ENCODE data around the gene KCTD3. TPM values are rescaled to one million over a fixed set of nuclear protein-coding genes. Genes with fewer than 3 reads are reported as not detected.

The KCTD3 gene
- total RNA-seq, 1 experiment from 2014 or later, result 46.7 TPM

DNA sequence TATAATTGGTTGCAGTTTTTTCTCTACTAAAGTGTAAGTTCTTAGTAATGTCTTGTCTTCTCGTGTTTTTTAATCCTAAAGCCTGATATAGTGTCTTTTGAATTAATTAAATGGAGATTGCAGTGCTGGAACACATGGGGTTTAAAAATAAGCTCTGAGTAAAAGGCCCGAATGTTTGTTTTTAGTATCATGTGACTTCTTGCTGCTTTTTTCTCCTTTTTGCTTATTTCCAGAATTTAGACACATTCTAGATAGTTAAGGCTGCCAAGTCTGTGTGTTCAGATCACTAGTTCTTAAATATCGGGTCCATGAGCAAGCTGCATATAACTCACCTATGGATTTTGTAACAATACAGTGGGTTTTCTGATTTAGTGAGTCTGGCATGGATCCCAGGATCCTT lies 27.5 kb downstream of the KCTD3 start:
- intact Hi-C loops (cut with micrococcal nuclease), result no loop called here
- Histone ChIP-seq H3K27me3 (ENCODE audit: insufficient read depth, low read length) (no peaks in the 10 kb centered on the region), H3K9ac (ENCODE audit: low read length) (peak overlapping the region; percentile 5; the same call in 1 of the 2 replicates), H3K9me2 (ENCODE audit: insufficient read depth) (no peaks in the 10 kb centered on the region), H3K27ac (ENCODE audit: low read depth, low read length) (peak overlapping the region; percentile 14; the same call in 1 of the 2 replicates), H3K4me3 (replicated peaks in 1 of 2; ENCODE audit: low read depth in 1 of 2, low read length in 2 of 2) (no peak overlapping the region), H3K36me3 (ENCODE audit: control insufficient read depth in 1 of 2, insufficient read depth in 2 of 2, low read length in 2 of 2) (peaks cover 6 to 7% of the 10 kb centered on the region in 2 experiments; a peak in 2 of 4 replicates), H2AFZ (ENCODE audit: low read depth, low read length, poor library complexity, severe bottlenecking) (no peak overlapping the region), H4K20me1 (ENCODE audit: insufficient read depth) (no peaks in the 10 kb centered on the region), H3K4me2 (ENCODE audit: low read length) (peak overlapping the region; percentile 43), H3K79me2 (ENCODE audit: insufficient read depth, low read length) (peaks cover 23% of the 10 kb centered on the region), H3K4me1 (ENCODE audit: control insufficient read depth in 1 of 2, insufficient read depth in 2 of 2, low read length in 2 of 2) (peaks cover 15 to 19% of the 10 kb centered on the region in 2 experiments), H3K9me3 (ENCODE audit: control insufficient read depth in 1 of 2, insufficient read depth in 1 of 2, low read depth in 1 of 2, low read length in 2 of 2) (no peaks in the 10 kb centered on the region)
- no TSS peak for BruUV-seq (replicated peaks)
- ChIA-PET POLR2A (no interaction called here), RAD21 (ENCODE audit: low non-redundant PET in 1 of 2, low total read pairs in 2 of 2, uncharacterized antibody in 2 of 2, unreplicated experiment in 2 of 2) (no interaction called here), CTCF (no interaction called here)
- TF ChIP-seq EGR1 (IDR thresholded peaks at IDR 0.05; ENCODE audit: low read depth), result no peak
- no peak for TF ChIP-seq ZBTB33 (IDR thresholded peaks at IDR 0.05; ENCODE audit: extremely low read depth, insufficient replicate concordance, low read length)
- TF ChIP-seq EZH2 (IDR thresholded peaks at IDR 0.05), result no peak
- TF ChIP-seq POLR2A (IDR thresholded peaks at IDR 0.05; ENCODE audit: borderline replicate concordance, extremely low read depth, insufficient read depth, insufficient read length), result no peak
- TF ChIP-seq CBX3 (IDR thresholded peaks at IDR 0.05; ENCODE audit: low read depth), result no peak
- no peak for TF ChIP-seq ELF1 (IDR thresholded peaks at IDR 0.05; ENCODE audit: borderline replicate concordance, low read depth)
- no peak for TF ChIP-seq JUND (IDR thresholded peaks at IDR 0.05)
- TF ChIP-seq, protein P1, sequence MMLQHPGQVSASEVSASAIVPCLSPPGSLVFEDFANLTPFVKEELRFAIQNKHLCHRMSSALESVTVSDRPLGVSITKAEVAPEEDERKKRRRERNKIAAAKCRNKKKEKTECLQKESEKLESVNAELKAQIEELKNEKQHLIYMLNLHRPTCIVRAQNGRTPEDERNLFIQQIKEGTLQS (IDR thresholded peaks at IDR 0.05), result no peak
- TF ChIP-seq SP1 (IDR thresholded peaks at IDR 0.05; ENCODE audit: low read depth), result no peak
- TF ChIP-seq, protein P2, sequence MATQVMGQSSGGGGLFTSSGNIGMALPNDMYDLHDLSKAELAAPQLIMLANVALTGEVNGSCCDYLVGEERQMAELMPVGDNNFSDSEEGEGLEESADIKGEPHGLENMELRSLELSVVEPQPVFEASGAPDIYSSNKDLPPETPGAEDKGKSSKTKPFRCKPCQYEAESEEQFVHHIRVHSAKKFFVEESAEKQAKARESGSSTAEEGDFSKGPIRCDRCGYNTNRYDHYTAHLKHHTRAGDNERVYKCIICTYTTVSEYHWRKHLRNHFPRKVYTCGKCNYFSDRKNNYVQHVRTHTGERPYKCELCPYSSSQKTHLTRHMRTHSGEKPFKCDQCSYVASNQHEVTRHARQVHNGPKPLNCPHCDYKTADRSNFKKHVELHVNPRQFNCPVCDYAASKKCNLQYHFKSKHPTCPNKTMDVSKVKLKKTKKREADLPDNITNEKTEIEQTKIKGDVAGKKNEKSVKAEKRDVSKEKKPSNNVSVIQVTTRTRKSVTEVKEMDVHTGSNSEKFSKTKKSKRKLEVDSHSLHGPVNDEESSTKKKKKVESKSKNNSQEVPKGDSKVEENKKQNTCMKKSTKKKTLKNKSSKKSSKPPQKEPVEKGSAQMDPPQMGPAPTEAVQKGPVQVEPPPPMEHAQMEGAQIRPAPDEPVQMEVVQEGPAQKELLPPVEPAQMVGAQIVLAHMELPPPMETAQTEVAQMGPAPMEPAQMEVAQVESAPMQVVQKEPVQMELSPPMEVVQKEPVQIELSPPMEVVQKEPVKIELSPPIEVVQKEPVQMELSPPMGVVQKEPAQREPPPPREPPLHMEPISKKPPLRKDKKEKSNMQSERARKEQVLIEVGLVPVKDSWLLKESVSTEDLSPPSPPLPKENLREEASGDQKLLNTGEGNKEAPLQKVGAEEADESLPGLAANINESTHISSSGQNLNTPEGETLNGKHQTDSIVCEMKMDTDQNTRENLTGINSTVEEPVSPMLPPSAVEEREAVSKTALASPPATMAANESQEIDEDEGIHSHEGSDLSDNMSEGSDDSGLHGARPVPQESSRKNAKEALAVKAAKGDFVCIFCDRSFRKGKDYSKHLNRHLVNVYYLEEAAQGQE (IDR thresholded peaks at IDR 0.05; ENCODE audit: low read depth), result no peak
- no peak for TF ChIP-seq SRF (IDR thresholded peaks at IDR 0.05; ENCODE audit: low read depth)
- TF ChIP-seq EZH2phosphoT487 (IDR thresholded peaks at IDR 0.05; ENCODE audit: borderline replicate concordance), result no peak
- no peak for TF ChIP-seq TCF7L2 (IDR thresholded peaks at IDR 0.05; ENCODE audit: borderline replicate concordance, extremely low read depth, insufficient read depth, insufficient read length)
- TF ChIP-seq CEBPB (IDR thresholded peaks at IDR 0.05; ENCODE audit: low read depth), result no peak
- no peak for TF ChIP-seq SIN3A (IDR thresholded peaks at IDR 0.05; ENCODE audit: low read depth)
- TF ChIP-seq YY1 (IDR thresholded peaks at IDR 0.05; ENCODE audit: extremely low read depth, insufficient replicate concordance, low read depth, low read length), result no peak
- no peak for TF ChIP-seq FOSL1 (IDR thresholded peaks at IDR 0.05; ENCODE audit: low read depth)
- no peak for TF ChIP-seq POLR2AphosphoS5 (IDR thresholded peaks at IDR 0.05; ENCODE audit: low read depth, low read length)
- TF ChIP-seq, protein P3, sequence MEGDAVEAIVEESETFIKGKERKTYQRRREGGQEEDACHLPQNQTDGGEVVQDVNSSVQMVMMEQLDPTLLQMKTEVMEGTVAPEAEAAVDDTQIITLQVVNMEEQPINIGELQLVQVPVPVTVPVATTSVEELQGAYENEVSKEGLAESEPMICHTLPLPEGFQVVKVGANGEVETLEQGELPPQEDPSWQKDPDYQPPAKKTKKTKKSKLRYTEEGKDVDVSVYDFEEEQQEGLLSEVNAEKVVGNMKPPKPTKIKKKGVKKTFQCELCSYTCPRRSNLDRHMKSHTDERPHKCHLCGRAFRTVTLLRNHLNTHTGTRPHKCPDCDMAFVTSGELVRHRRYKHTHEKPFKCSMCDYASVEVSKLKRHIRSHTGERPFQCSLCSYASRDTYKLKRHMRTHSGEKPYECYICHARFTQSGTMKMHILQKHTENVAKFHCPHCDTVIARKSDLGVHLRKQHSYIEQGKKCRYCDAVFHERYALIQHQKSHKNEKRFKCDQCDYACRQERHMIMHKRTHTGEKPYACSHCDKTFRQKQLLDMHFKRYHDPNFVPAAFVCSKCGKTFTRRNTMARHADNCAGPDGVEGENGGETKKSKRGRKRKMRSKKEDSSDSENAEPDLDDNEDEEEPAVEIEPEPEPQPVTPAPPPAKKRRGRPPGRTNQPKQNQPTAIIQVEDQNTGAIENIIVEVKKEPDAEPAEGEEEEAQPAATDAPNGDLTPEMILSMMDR (IDR thresholded peaks at IDR 0.05 in 2 of 3, conservative IDR thresholded peaks at IDR 0.05 in 1 of 3; ENCODE audit: borderline replicate concordance in 1 of 3, insufficient read depth in 1 of 3, low read depth in 2 of 3, low read length in 2 of 3), result no peak
- TF ChIP-seq ZFX (IDR thresholded peaks at IDR 0.05), result no peak
- DNase-seq (ENCODE audit: low read depth, low spot score), result no peak
- no peak for ATAC-seq
